Loucy (cell line): Measurements from ENCODE around the gene ANKRD33.

ENCODE experiments used
- H2AFZ ChIP-seq: fragments of 200-600 bp; sonication (generic); 2 replicates; pipeline ENCODE4 v1.6.0; 2016; ENCODE audit warnings: antibody characterized with exemption, mild to moderate bottlenecking, low read length, moderate library complexity
- H3F3A ChIP-seq: fragments of 200-600 bp; 2 replicates; pipeline ENCODE4 v1.6.0; 2016; ENCODE audit warnings: antibody characterized with exemption, low read depth, mild to moderate bottlenecking
- H3K27me3 ChIP-seq: fragments of 200-600 bp; sonication (generic); 2 replicates; pipeline ENCODE4 v1.6.1; 2014; ENCODE audit warnings: low read length, mild to moderate bottlenecking; ENCODE audit not compliant: insufficient read depth, poor library complexity, severe bottlenecking
- H3K36me3 ChIP-seq: fragments of 200-600 bp; sonication (generic); 2 replicates; pipeline ENCODE4 v1.6.1; 2016; ENCODE audit warnings: low read length; ENCODE audit not compliant: insufficient read depth
- H3K4me1 ChIP-seq: fragments of 200-600 bp; sonication (generic); 2 replicates; pipeline ENCODE4 v1.5.1; 2014; ENCODE audit warnings: low read length, mild to moderate bottlenecking; ENCODE audit not compliant: insufficient read depth, poor library complexity, severe bottlenecking
- H3K4me2 ChIP-seq: fragments of 200-600 bp; sonication (generic); 2 replicates; pipeline ENCODE4 v1.6.0; 2014; ENCODE audit warnings: antibody characterized with exemption, low read length, low read depth, mild to moderate bottlenecking; ENCODE audit not compliant: poor library complexity, severe bottlenecking
- H3K4me3 ChIP-seq: fragments of 200-600 bp; sonication (generic); 2 replicates; pipeline ENCODE4 v1.5.1; 2014; ENCODE audit warnings: low read length, mild to moderate bottlenecking, mixed read lengths; ENCODE audit not compliant: poor library complexity, severe bottlenecking
- H3K79me2 ChIP-seq: fragments of 200-600 bp; sonication (generic); 2 replicates; pipeline ENCODE4 v1.6.1; 2014; ENCODE audit warnings: low read length; ENCODE audit not compliant: insufficient read depth
- H3K9ac ChIP-seq: fragments of 200-600 bp; sonication (generic); 2 replicates; pipeline ENCODE4 v1.6.0; 2014; ENCODE audit warnings: mild to moderate bottlenecking, low read depth, low read length, moderate library complexity; ENCODE audit not compliant: poor library complexity, severe bottlenecking
- H3K9me2 ChIP-seq: fragments of 200-600 bp; sonication (generic); replicated peaks from 2 replicates; pipeline ENCODE4 v1.6.1; 2016; ENCODE audit warnings: low read depth, low read length, mixed read lengths
- H3K9me3 ChIP-seq: fragments of 200-600 bp; sonication (generic); 2 replicates; pipeline ENCODE4 v1.6.1; 2014; ENCODE audit warnings: mild to moderate bottlenecking, antibody characterized with exemption, low read length, low read depth; ENCODE audit not compliant: insufficient read depth
- H4K20me1 ChIP-seq: fragments of 200-600 bp; sonication (generic); 2 replicates; pipeline ENCODE4 v1.6.0; 2014; ENCODE audit warnings: antibody characterized with exemption, low read length, mild to moderate bottlenecking; ENCODE audit not compliant: insufficient read depth, poor library complexity, severe bottlenecking
- EZH2phosphoT487 ChIP-seq: fragments of 200-600 bp; IDR thresholded peaks from 2 replicates; pipeline ENCODE4 v1.6.1; 2018; ENCODE audit warnings: antibody characterized with exemption, mild to moderate bottlenecking, moderate library complexity, borderline replicate concordance
- TF ChIP-seq, protein P1 (sequence below): fragments of 200-600 bp; sonication (generic); conservative IDR thresholded peaks from 2 replicates; pipeline ENCODE4 v1.5.1; 2014; ENCODE audit warnings: mild to moderate bottlenecking, antibody characterized with exemption, low read length

The ANKRD33 gene

DNA sequence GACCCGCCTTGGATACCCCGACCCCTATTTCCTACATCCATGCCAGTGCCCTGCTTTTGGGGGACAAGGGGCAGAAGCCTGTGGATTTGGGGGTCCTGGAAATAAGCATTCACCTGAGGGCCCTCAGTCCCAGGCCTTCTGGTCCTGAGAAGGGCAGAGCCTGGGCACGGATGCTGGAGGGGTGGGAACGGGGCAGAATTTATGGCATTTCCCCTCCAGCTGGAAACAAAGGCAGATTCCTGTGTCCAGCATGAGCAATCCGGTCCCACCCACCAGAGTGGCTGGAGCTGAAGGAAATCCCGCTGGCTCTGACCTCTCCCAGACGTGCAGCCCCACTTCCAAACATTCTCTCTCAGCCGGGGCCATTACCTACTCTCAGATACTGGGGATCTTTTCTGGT is 9.3 kb downstream of the ANKRD33 start:
- Histone ChIP-seq H3F3A (no peaks in the 10 kb centered on the region), H3K79me2 (no peaks in the 10 kb centered on the region), H3K36me3 (no peaks in the 10 kb centered on the region), H3K27me3 (no peaks in the 10 kb centered on the region), H3K4me2 (no peak overlapping the region), H3K9me3 (no peaks in the 10 kb centered on the region), H3K4me1 (peaks cover 11% of the 10 kb centered on the region), H3K9me2 (no peaks in the 10 kb centered on the region), H4K20me1 (no peaks in the 10 kb centered on the region), H3K9ac (no peak overlapping the region), H2AFZ (no peak overlapping the region), H3K4me3 (no peak overlapping the region)
- no peak for TF ChIP-seq EZH2phosphoT487
- TF ChIP-seq, protein P1, sequence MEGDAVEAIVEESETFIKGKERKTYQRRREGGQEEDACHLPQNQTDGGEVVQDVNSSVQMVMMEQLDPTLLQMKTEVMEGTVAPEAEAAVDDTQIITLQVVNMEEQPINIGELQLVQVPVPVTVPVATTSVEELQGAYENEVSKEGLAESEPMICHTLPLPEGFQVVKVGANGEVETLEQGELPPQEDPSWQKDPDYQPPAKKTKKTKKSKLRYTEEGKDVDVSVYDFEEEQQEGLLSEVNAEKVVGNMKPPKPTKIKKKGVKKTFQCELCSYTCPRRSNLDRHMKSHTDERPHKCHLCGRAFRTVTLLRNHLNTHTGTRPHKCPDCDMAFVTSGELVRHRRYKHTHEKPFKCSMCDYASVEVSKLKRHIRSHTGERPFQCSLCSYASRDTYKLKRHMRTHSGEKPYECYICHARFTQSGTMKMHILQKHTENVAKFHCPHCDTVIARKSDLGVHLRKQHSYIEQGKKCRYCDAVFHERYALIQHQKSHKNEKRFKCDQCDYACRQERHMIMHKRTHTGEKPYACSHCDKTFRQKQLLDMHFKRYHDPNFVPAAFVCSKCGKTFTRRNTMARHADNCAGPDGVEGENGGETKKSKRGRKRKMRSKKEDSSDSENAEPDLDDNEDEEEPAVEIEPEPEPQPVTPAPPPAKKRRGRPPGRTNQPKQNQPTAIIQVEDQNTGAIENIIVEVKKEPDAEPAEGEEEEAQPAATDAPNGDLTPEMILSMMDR: no peak

DNA sequence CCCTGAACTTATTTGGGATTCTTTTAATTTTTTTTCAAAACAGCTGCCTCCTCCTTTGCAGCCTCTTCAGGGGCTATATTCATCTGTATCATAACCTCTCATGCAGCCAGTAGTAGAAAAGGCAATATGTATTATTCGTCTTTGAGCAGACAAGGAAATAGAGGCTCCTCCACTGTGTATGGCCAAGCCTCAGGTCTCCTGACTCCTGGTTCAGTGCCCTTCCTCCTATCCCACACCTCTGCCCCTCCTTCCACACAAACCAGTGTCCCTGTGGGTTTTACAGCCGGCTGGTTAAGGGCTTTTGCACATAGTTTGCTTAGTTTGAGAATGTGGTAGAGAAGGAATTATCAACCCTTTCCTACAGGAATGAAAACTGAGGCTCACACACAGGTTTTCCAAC is 10.6 kb downstream of the ANKRD33 start:
- H2AFZ ChIP-seq: no peak overlapping the region
- H3K9ac ChIP-seq: no peak overlapping the region
- peaks cover 11% of the 10 kb centered on the region for H3K4me1 ChIP-seq
- no peaks in the 10 kb centered on the region for H3F3A ChIP-seq
- no peaks in the 10 kb centered on the region for H3K27me3 ChIP-seq
- TF ChIP-seq, protein P1: no peak
- TF ChIP-seq EZH2phosphoT487: no peak
- H3K4me3 ChIP-seq: no peak overlapping the region
- no peaks in the 10 kb centered on the region for H3K36me3 ChIP-seq
- H3K4me2 ChIP-seq: no peak overlapping the region
- no peaks in the 10 kb centered on the region for H3K79me2 ChIP-seq
- H3K9me2 ChIP-seq: no peaks in the 10 kb centered on the region
- no peaks in the 10 kb centered on the region for H3K9me3 ChIP-seq
- no peaks in the 10 kb centered on the region for H4K20me1 ChIP-seq

DNA sequence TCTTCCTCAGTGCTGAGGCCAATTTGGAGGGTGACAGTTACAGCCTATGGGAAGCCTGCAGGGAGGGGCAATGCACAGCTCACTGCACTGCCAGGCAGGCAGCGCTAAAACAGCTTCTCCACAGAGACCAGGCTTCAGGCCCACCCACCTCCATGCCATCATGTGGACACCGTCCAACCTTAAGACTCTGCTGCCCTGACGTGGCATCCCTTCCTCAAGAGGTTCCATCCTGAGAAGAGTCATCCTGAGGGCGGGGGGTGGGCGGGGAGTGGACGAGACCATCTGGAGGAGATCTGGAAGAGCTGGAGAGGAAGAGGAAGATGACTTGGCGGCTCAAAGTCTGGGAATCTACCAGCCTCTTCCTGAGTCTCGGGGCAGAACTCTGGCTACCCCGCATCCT is 11.0 kb downstream of the ANKRD33 start:
- Histone ChIP-seq H3K4me2 (no peak overlapping the region), H3K27me3 (no peaks in the 10 kb centered on the region), H3K4me1 (peaks cover 11% of the 10 kb centered on the region), H3K9ac (no peak overlapping the region), H2AFZ (no peak overlapping the region), H4K20me1 (no peaks in the 10 kb centered on the region), H3K36me3 (no peaks in the 10 kb centered on the region), H3F3A (no peaks in the 10 kb centered on the region), H3K4me3 (no peak overlapping the region), H3K79me2 (no peaks in the 10 kb centered on the region), H3K9me3 (no peaks in the 10 kb centered on the region), H3K9me2 (no peaks in the 10 kb centered on the region)
- TF ChIP-seq EZH2phosphoT487: no peak
- TF ChIP-seq, protein P1: no peak
